ENCODE measurements around the gene CLIP1. TPM values are rescaled to one million over a fixed set of nuclear protein-coding genes. Genes with fewer than 3 reads are reported as not detected.
A peak's percentile ranks its signal among the peaks of the same experiment; 100 is the strongest.

The CLIP1 gene
- total RNA-seq, 2 experiments from 2014 or later = 53.9 to 58.6 TPM

DNA sequence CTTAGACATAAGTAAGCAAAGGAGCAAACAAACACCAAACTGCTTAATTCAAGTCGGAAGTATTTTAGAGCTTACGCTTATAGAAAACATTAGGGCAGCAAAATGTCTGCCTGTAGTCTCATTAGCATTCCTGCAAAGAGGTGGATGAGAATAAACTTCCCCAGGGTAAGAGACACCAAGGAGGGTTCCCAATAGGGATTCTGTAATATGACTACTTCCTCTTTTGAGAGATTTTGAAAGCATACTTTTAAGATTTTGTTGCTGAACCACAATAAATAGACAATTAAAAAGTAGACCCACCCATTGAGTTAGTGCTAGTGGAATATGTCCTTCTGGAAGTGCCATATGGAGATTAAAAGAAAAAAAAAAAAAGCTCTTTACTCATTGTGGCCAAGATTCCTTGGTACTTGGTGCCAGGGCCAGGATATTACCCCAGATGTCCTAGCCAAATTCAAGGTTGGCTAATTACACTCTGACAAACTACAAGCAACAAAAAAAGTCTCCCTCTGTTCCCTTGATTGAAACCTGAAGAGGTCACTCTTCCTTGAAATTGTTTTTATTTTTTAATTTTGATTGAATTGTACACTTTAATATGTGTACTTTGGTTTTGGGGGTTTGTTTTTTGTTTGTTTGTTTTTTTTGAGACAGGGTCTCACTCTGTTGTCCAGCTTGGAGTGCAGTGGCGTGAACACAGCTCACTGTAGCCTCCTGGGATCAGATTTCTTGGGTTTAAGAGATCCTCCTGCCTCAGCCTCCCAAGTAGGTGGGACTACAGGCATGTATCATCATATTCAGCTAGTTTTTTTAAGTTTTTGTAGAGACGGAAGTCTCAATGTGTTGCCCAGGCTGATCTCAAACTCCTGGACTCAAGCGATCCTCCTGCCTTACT is 8.7 kb downstream of the CLIP1 start:
- intact Hi-C loops (cut with DNase I, micrococcal nuclease) = loop anchor here (2.0 to 5.0 kb wide), 3 partner anchors 39 to 319 kb away; partner anchors contain the start of genes HCAR1 (in 1 of the 2), KNTC1 (in 1 of the 2) and RSRC2 (in 1 of the 2)
- POLR2A ChIA-PET = no interaction called here

DNA sequence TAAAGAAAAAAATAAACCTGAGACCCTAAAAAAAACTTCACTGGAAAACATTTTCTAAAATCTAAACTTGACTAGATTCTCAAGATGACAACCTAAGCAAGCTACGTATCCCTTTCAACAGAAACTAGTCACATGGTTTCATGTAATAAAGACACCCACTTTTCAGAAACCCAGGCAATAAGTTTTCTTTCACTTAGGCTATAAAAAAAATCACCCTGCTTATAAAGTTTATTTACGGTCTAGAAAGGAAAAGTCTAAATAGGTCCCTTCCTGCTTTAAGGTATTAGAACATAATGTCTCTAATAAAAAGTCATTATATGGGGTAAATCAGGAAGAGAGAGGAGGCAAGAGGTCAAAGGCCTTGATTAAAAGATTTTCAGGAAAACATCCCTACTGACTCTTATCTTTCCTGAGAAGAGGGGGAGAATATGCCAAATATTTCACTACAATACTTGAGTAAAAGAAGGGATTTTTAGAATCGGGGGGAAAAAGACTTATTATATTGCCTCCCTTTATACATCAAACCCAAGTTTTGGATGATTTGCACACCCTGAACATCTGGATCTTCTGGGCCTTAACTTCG is 9.5 kb downstream of the CLIP1 start:
- Mint-ChIP-seq H3K36me3 (ENCODE audit: low read depth) (peaks cover 16% of the 10 kb centered on the region), H3K27ac (peak overlapping the region; percentile 99), H3K4me3 (peak overlapping the region; percentile 69), H3K9me3 (ENCODE audit: low read depth) (no peaks in the 10 kb centered on the region), H3K27me3 (no peaks in the 10 kb centered on the region), H3K4me1 (peaks cover 49% of the 10 kb centered on the region)
- ATAC-seq = peak; percentile 80
- intact Hi-C loops (cut with DNase I, micrococcal nuclease) = loop anchor here (1.0 to 5.0 kb wide), 7 partner anchors 8 to 319 kb away; partner anchors contain the start of genes CLIP1 (in 1 of the 2), HCAR1 (in 1 of the 2), KNTC1 (in 1 of the 2) and RSRC2 (in 1 of the 2)
- ChIA-PET POLR2A (interaction anchor here (0.6 to 1.4 kb wide), 8 partner anchors 9 to 321 kb away, joined by 3 to 12 read pairs (median 5); partner anchors contain the start of genes CLIP1, DIABLO and ZCCHC8), CTCF (interaction anchor here (1.0 to 3.0 kb wide), 5 partner anchors 9 to 59 kb away, joined by 3 to 27 read pairs (median 12); partner anchors contain the start of gene CLIP1)
- no peak for DNase-seq

More for the DNA sequence above, 8.7 kb downstream of the CLIP1 start:
- peaks cover 16% of the 10 kb centered on the region for H3K36me3 Mint-ChIP-seq (ENCODE audit: low read depth)
- no peaks in the 10 kb centered on the region for H3K9me3 Mint-ChIP-seq (ENCODE audit: low read depth)
- H3K27me3 Mint-ChIP-seq = no peaks in the 10 kb centered on the region
- DNase-seq (no peak), ATAC-seq (no peak)
- H3K27ac Mint-ChIP-seq = peak overlapping the region; percentile 99
- H3K4me3 Mint-ChIP-seq = peak overlapping the region; percentile 69
- H3K4me1 Mint-ChIP-seq = peaks cover 54% of the 10 kb centered on the region
- CTCF ChIA-PET = interaction anchor here (2.2 to 3.0 kb wide), 2 partner anchors 9 to 11 kb away, joined by 12 to 17 read pairs; partner anchors contain the start of gene CLIP1

DNA sequence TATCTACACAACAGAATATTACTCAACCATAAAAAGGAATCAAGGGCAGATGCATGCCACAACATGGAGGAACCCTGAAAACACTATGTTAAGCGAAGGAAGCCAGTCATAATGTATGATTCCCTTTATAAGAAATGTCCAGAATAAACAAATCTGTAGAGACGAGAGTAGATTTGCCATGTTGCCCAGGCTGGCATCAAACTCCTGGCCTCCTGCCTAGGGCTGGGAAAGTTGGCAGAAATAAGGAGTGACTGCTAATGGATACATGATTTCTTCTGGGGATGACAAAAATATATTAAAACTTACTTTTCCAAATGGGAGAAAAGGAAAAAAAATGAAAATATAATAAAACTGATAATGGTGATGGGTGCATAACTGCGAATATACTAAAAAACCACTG is 10.9 kb downstream of the CLIP1 start:
- ChIA-PET CTCF (interaction anchor here (2.0 to 3.0 kb wide), 4 partner anchors 9 to 60 kb away, joined by 8 to 27 read pairs (median 14); partner anchors contain the start of gene CLIP1), POLR2A (no interaction called here)
- H3K27ac Mint-ChIP-seq = peak overlapping the region; percentile 90
- DNase-seq = no peak
- peaks cover 14% of the 10 kb centered on the region for H3K36me3 Mint-ChIP-seq (ENCODE audit: low read depth)
- no peaks in the 10 kb centered on the region for H3K9me3 Mint-ChIP-seq (ENCODE audit: low read depth)
- no peaks in the 10 kb centered on the region for H3K27me3 Mint-ChIP-seq
- intact Hi-C loops (cut with DNase I, micrococcal nuclease) = loop anchor here (5.0 kb wide), 2 partner anchors 41 to 321 kb away; partner anchors contain the start of gene HCAR1 (in 1 of the 2)
- no peak for ATAC-seq
- H3K4me3 Mint-ChIP-seq = peak overlapping the region; percentile 43
- H3K4me1 Mint-ChIP-seq = peaks cover 49% of the 10 kb centered on the region

DNA sequence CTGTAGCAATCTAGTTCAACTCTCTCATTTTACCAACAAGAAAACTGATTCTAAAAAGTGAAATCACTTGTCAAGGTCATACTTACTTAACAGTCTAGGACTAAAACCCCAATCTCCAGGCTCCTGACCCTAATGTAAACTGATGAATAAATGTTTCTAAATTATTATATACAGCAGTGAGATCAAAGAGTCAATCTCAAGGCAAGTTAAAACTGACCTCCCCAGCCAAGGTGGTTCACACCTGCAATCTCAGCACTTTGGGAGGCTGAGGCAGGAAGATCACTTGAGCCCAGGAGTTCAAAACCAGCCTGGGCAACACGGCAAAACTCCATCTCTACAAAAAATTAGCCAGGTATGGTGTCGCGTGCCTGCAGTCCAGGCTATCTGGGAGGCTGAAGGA is 15.3 kb downstream of the CLIP1 start:
- H3K9me3 Mint-ChIP-seq (ENCODE audit: low read depth) = no peaks in the 10 kb centered on the region
- no peaks in the 10 kb centered on the region for H3K27me3 Mint-ChIP-seq
- peaks cover 42% of the 10 kb centered on the region for H3K4me1 Mint-ChIP-seq
- ATAC-seq (no peak), DNase-seq (no peak)
- peak overlapping the region; percentile 60 for H3K27ac Mint-ChIP-seq
- POLR2A ChIA-PET = no interaction called here
- CTCF ChIA-PET = interaction anchor here (0.6 to 0.7 kb wide), 2 partner anchors 96 to 1138 kb away, joined by 3 read pairs; no protein-coding TSS in a partner anchor
- no peak overlapping the region for H3K4me3 Mint-ChIP-seq
- H3K36me3 Mint-ChIP-seq (ENCODE audit: low read depth) = peaks cover 11% of the 10 kb centered on the region
- intact Hi-C loops (cut with DNase I, micrococcal nuclease) = no loop called here

DNA sequence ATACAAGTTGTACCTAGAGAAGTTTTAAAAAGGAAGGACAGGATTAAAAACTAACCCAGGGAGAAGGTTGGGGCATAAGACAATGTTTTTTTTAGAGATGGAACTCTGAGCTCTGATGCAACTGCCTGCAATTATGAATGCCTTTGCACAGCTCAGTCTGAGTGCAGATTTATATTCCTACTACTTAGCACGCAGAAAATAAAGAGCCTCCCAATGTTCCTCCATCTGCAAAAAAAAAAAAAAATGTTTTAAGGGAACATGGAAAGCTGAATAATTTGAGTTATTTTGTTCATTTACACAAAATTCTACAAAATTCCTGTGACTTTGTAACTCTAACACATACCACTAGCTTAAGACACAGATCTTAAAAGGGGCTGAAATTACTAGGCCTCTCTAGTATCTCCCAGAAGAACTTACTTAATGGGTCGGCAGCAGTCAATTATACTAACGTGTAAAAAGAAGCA is 15.7 kb downstream of the CLIP1 start:
- H3K9me3 Mint-ChIP-seq (ENCODE audit: low read depth) = no peaks in the 10 kb centered on the region
- H3K4me3 Mint-ChIP-seq = no peak overlapping the region
- intact Hi-C loops (cut with DNase I, micrococcal nuclease) = no loop called here
- H3K27ac Mint-ChIP-seq = peak overlapping the region; percentile 48
- H3K4me1 Mint-ChIP-seq = peaks cover 42% of the 10 kb centered on the region
- CTCF ChIA-PET = interaction anchor here (0.6 to 2.0 kb wide), 4 partner anchors 12 to 1138 kb away, joined by 3 to 6 read pairs (median 4); no protein-coding TSS in a partner anchor
- H3K36me3 Mint-ChIP-seq (ENCODE audit: low read depth) = peaks cover 11% of the 10 kb centered on the region
- no peaks in the 10 kb centered on the region for H3K27me3 Mint-ChIP-seq
- POLR2A ChIA-PET = no interaction called here
- no peak for ATAC-seq
- no peak for DNase-seq

DNA sequence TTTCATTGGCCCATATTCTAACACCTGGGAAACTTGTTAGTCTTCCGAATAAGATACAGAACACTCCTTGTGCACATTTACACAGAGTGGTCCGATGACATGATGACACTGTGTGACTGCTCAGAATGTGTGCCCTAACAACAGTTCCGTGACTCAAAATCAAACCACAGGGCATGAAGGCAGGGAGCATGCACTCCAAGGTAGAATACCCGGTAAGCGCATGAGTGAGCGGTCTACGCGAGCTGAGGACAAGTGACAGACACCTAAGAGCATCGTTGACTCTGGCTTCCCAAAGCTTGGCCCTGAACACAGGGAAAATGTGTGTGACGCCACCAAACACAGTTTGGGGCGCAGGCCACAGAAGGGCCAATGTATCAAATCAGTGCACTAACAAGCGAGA is 18.6 kb downstream of the CLIP1 start:
- H3K4me1 Mint-ChIP-seq = peaks cover 53% of the 10 kb centered on the region
- CTCF ChIA-PET = interaction anchor here (0.8 to 10.3 kb wide), 6 partner anchors 9 to 97 kb away, joined by 3 to 228 read pairs (median 4); partner anchors contain the start of gene ZCCHC8

DNA sequence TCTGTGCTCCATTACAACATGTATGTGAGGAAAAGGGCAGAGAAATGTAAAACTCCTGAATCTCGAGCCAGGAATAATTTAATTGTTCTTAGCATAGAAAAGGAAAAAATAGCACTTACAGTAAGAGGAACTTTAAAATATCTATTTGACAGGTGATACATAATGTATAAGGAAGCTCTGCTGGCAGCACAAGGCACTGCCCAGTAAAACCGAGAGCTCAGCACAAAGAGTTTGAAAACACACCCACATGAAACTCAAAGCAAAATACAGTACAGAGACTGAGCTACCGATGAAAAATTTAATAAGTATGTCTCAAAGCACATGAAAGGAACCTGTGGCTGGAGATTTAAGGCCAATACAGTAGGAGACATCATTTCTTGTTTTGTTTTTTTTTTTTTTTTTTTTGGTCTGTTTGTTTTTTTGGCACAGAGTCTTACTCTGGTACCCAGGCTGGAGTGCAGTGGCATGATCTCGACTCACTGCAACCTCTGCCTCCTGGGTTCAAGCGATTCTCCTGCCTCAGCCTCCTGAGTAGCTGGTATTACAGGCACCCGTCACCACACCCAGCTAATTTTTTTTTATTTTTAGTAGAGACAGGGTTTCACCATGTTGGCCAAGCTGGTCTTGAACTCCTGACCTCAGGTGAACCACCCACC is 19.2 kb downstream of the CLIP1 start:
- CTCF ChIA-PET = interaction anchor here (0.8 to 10.3 kb wide), 7 partner anchors 10 to 97 kb away, joined by 3 to 228 read pairs (median 4); partner anchors contain the start of gene ZCCHC8
- Mint-ChIP-seq H3K4me3 (no peak overlapping the region), H3K4me1 (peaks cover 53% of the 10 kb centered on the region), H3K27me3 (no peaks in the 10 kb centered on the region), H3K27ac (peak overlapping the region; percentile 47), H3K36me3 (ENCODE audit: low read depth) (peaks cover 15% of the 10 kb centered on the region), H3K9me3 (ENCODE audit: low read depth) (no peaks in the 10 kb centered on the region)
- ATAC-seq (peak; percentile 78), DNase-seq (peak; percentile 53)
- intact Hi-C loops (cut with DNase I, micrococcal nuclease) = loop anchor here (1.0 kb wide), 2 partner anchors 9 to 16 kb away; no protein-coding TSS in a partner anchor
- POLR2A ChIA-PET = interaction anchor here (0.6 to 1.2 kb wide), 6 partner anchors 9 to 717 kb away, joined by 3 to 6 read pairs (median 4); partner anchors contain the start of gene RSRC2

More for the DNA sequence above, 18.6 kb downstream of the CLIP1 start:
- intact Hi-C loops (cut with DNase I, micrococcal nuclease) = loop anchor here (1.0 kb wide), 2 partner anchors 8 to 15 kb away; no protein-coding TSS in a partner anchor
- ATAC-seq (peak; percentile 23), DNase-seq (peak; percentile 39)
- Mint-ChIP-seq H3K27ac (peak overlapping the region; percentile 64), H3K27me3 (no peaks in the 10 kb centered on the region), H3K4me3 (no peak overlapping the region), H3K9me3 (ENCODE audit: low read depth) (no peaks in the 10 kb centered on the region), H3K36me3 (ENCODE audit: low read depth) (peaks cover 15% of the 10 kb centered on the region)
- POLR2A ChIA-PET = interaction anchor here (1.0 to 1.2 kb wide), 2 partner anchors 17 to 91 kb away, joined by 3 to 5 read pairs; no protein-coding TSS in a partner anchor

DNA sequence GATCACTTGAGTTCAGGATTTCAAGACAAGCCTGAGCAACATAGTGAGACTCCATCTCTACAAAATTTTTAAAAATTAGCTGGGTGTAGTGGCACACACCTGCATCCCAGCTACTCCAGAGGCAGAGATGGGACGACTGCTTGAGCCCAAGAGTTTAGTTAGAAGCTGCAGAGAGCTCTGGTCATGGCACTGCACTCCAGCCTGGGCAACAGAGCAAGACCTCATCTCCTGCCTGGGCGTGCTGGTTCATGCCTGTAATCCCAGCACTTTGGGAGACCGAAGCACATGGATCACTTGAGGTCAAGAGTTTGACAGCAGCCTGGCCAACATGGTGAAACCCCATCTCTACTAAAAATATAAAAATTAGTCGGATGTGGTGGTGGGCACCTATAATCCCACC is 20.2 kb downstream of the CLIP1 start:
- POLR2A ChIA-PET = no interaction called here
- no peaks in the 10 kb centered on the region for H3K9me3 Mint-ChIP-seq (ENCODE audit: low read depth)
- intact Hi-C loops (cut with DNase I, micrococcal nuclease) = no loop called here
- CTCF ChIA-PET = interaction anchor here (1.2 to 10.3 kb wide), 3 partner anchors 11 to 69 kb away, joined by 3 to 228 read pairs (median 17); no protein-coding TSS in a partner anchor
- H3K36me3 Mint-ChIP-seq (ENCODE audit: low read depth) = peaks cover 17% of the 10 kb centered on the region
- no peak overlapping the region for H3K27ac Mint-ChIP-seq
- peaks cover 50% of the 10 kb centered on the region for H3K4me1 Mint-ChIP-seq
- no peak overlapping the region for H3K4me3 Mint-ChIP-seq
- DNase-seq (no peak), ATAC-seq (no peak)
- no peaks in the 10 kb centered on the region for H3K27me3 Mint-ChIP-seq

DNA sequence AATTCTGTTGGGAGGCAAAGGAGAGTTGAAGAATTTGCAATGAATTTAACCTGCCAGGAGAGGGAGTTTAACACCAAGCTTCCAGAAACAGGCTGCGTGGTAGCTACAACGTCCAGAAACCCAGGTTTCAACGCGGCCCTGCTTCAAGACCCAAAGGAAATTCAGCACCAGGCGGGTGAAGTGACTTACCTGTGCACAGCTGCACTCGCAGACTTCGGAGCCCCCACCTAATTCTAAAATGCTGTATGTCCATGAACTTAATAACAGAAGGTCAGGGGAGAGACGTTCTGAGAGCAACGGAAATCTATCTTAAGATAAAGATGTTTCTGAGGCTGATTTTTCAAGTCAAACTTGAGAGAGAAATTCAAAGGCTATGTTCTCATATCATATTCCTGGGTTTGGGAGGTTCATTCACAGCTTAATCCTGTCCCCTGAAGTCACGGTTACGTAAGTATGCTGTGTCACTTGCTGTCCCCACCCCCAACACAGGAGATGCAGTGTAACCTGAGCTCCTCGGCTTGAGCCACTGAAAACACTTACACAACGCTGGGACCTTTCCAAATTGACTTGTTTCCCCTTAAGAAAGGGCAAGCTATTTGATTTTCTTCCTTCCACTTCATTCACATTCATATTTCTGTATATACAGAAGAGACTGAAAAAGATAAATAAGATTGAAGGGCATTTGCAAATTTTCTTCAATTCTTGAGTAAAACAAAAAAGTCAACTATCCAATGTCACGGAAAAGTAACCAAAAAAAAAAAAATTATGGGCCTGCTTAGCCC is 22.7 kb downstream of the CLIP1 start:
- Mint-ChIP-seq H3K9me3 (ENCODE audit: low read depth) (no peaks in the 10 kb centered on the region), H3K27me3 (no peaks in the 10 kb centered on the region), H3K4me3 (peak overlapping the region; percentile 43), H3K27ac (peak overlapping the region; percentile 86), H3K36me3 (ENCODE audit: low read depth) (peaks cover 14% of the 10 kb centered on the region), H3K4me1 (peaks cover 50% of the 10 kb centered on the region)
- POLR2A ChIA-PET = interaction anchor here (0.6 to 2.2 kb wide), 12 partner anchors 13 to 127 kb away, joined by 3 to 12 read pairs (median 4); partner anchors contain the start of genes CLIP1, KNTC1, RSRC2 and ZCCHC8
- intact Hi-C loops (cut with DNase I, micrococcal nuclease) = loop anchor here (1.0 to 10.0 kb wide), 8 partner anchors 13 to 355 kb away; partner anchors contain the start of genes CLIP1 (in 2 of the 2), DENR (in 2 of the 2) and KNTC1 (in 1 of the 2)
- ATAC-seq (peak; percentile 37), DNase-seq (peak; percentile 73)
- CTCF ChIA-PET = interaction anchor here (0.5 to 10.3 kb wide), 53 partner anchors 9 to 921 kb away, joined by 3 to 228 read pairs (median 4); partner anchors contain the start of genes CLIP1, KNTC1, RSRC2 and ZCCHC8

Data from activated CD4-positive, alpha-beta T cell treated with anti-CD3 and anti-CD28 coated beads for 36 hours (primary cell).